A673 (cell line): ENCODE measurements around the gene SORCS3.

Experiments
- CTCF ChIP-seq: fragments of 300-800, 200-600 bp; sonication (generic); conservative IDR thresholded peaks from 2 replicates; pipeline ENCODE4 v1.5.1; 2017; ENCODE audit warnings: low read depth, mild to moderate bottlenecking, antibody characterized with exemption, low read length, moderate library complexity, mixed read lengths
- EZH2 ChIP-seq: fragments of 200-600 bp; sonication (generic); IDR thresholded peaks from 2 replicates; pipeline ENCODE4 v1.6.1; 2017; ENCODE audit warnings: borderline replicate concordance, low read depth, mild to moderate bottlenecking, mixed read lengths, antibody characterized with exemption, low read length; ENCODE audit not compliant: poor library complexity, severe bottlenecking

GRCh38 chr10:104663076-104663475 is 22.0 kb downstream of the SORCS3 start:
- TF ChIP-seq CTCF, result no peak
- no peak for TF ChIP-seq EZH2
